IMR-90 (cell line): ENCODE data around the gene ASAP2.

Source experiments
- CTCF ChIP-seq: conservative IDR thresholded peaks from 2 replicates; pipeline ENCODE4 v1.5.1; 2012; ENCODE audit warnings: mild to moderate bottlenecking, low read depth, low read length, improper control_type of control experiment
- POLR2A ChIP-seq: IDR thresholded peaks from 2 replicates; pipeline ENCODE4 v1.6.1; 2012; ENCODE audit warnings: mild to moderate bottlenecking, low read depth, low read length
- RCOR1 ChIP-seq: IDR thresholded peaks from 2 replicates; pipeline ENCODE4 v1.6.1; 2012; ENCODE audit warnings: mild to moderate bottlenecking, low read length, improper control_type of control experiment; ENCODE audit not compliant: insufficient replicate concordance
- RFX5 ChIP-seq: IDR thresholded peaks from 2 replicates; pipeline ENCODE4 v1.8.0; 2012; ENCODE audit warnings: low read depth, mild to moderate bottlenecking, low read length, moderate library complexity

- no peak for TF ChIP-seq RCOR1
- 0 out of 2 replicates have a peak, but pooled peaks have one; percentile 25 for TF ChIP-seq POLR2A
- TF ChIP-seq CTCF, result no peak
- TF ChIP-seq RFX5, result no peak
Observed at GRCh38 chr2:9212010-9212635, 5.5 kb downstream of the ASAP2 start.
